Smooth muscle cell (in vitro differentiated cells): ENCODE results near the gene SH2D4B. TPM values are rescaled to one million over a fixed set of nuclear protein-coding genes. Genes with fewer than 3 reads are reported as not detected.

ENCODE experiments used
- DNase-seq: peaks from one replicate; lab custom pipeline; 2025; ENCODE audit not compliant: unreplicated experiment; lab: John Stamatoyannopoulos, UW
- H2AFZ ChIP-seq: fragments of 200-600 bp; sonication (generic); 2 replicates; pipeline ENCODE4 v1.6.0; 2016; ENCODE audit warnings: antibody characterized with exemption, low read depth, mild to moderate bottlenecking
- H3F3A ChIP-seq: fragments of 200-600 bp; sonication (generic); 2 replicates; pipeline ENCODE4 v1.6.0; 2017; ENCODE audit warnings: antibody characterized with exemption, low read depth
- H3K27ac ChIP-seq: fragments of 200-600 bp; sonication (generic); 2 replicates; pipeline ENCODE4 v1.5.1; 2016; ENCODE audit warnings: low read depth, mild to moderate bottlenecking
- H3K27me3 ChIP-seq: fragments of 200-600 bp; sonication (generic); 2 replicates; pipeline ENCODE4 v1.6.1; 2016; ENCODE audit warnings: low read depth, mild to moderate bottlenecking
- H3K36me3 ChIP-seq: fragments of 200-600 bp; sonication (generic); 2 replicates; pipeline ENCODE4 v1.5.1; 2016; ENCODE audit warnings: low read depth
- H3K4me1 ChIP-seq: fragments of 200-600 bp; sonication (generic); 2 replicates; pipeline ENCODE4 v1.5.1; 2016; ENCODE audit warnings: low read depth
- H3K4me2 ChIP-seq: fragments of 200-600 bp; sonication (generic); 2 replicates; pipeline ENCODE4 v1.6.0; 2016; ENCODE audit warnings: mild to moderate bottlenecking
- H3K4me3 ChIP-seq: fragments of 200-600 bp; sonication (generic); 2 replicates; pipeline ENCODE4 v1.5.1; 2016; ENCODE audit warnings: mild to moderate bottlenecking
- H3K79me2 ChIP-seq: fragments of 200-600 bp; sonication (generic); 2 replicates; pipeline ENCODE4 v1.6.0; 2016; ENCODE audit warnings: low read depth, mild to moderate bottlenecking
- H3K9ac ChIP-seq: fragments of 200-600 bp; sonication (generic); 2 replicates; pipeline ENCODE4 v1.6.0; 2016; ENCODE audit warnings: low read depth
- H3K9me3 ChIP-seq: fragments of 200-600 bp; sonication (generic); replicated peaks from 2 replicates; pipeline ENCODE4 v1.5.1; 2016; ENCODE audit warnings: low read depth
- H4K20me1 ChIP-seq: fragments of 200-600 bp; sonication (generic); 2 replicates; pipeline ENCODE4 v1.6.0; 2016; ENCODE audit warnings: low read depth
- WGBS: methylation state at CpG from one replicate; pipeline ENCODE4 v1.1.7; 2016; ENCODE audit warnings: low lambda C conversion rate; 5-methylcytosine and 5-hydroxymethylcytosine counted together
- polyA plus RNA-seq: library from polyadenylated mRNA; unstranded; fragments of >200 nt; fragmentation: Nextera tagmentation; extraction: Ambion mirVana; gene quantifications from 2 replicates; pipeline ENCODE4 v1.2.1, GENCODE V29; 2016
- total RNA-seq: library from RNA; depleted of rRNA; stranded (reverse); fragments of >200 nt; gene quantifications from 2 replicates; pipeline ENCODE4 v1.2.3, GENCODE V29; 2014
- TF ChIP-seq, protein P1 (sequence below): fragments of 200-600 bp; sonication (generic); IDR thresholded peaks from 2 replicates; pipeline ENCODE4 v1.5.1; 2017; ENCODE audit warnings: borderline replicate concordance, mild to moderate bottlenecking, antibody characterized with exemption; ENCODE audit not compliant: insufficient read depth, poor library complexity, severe bottlenecking

SH2D4B gene
- total and polyA plus RNA-seq, 2 experiments from 2014 or later, result 0.13 TPM; not detected in 1

DNA sequence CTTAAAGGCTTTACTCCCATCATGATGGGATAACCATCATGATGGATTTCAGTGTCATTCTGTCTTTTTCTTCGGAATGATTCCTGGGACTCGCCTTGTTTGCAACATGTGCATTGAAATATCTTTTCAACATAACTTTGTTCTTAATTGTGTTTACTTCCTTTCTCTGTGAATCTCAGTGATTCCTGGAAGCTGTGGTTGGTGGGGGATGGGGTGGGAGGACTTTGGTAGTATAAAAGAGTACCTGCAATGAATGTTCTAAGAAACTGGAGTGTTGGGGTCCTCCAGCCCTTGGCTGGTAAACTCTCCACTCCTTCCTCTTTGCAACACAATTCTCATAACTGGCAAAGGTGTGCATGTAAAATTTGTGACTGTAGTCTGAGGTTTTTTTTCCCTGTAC, 11.5 kb upstream of the SH2D4B start:
- H3K4me2 ChIP-seq, result no peak overlapping the region

DNA sequence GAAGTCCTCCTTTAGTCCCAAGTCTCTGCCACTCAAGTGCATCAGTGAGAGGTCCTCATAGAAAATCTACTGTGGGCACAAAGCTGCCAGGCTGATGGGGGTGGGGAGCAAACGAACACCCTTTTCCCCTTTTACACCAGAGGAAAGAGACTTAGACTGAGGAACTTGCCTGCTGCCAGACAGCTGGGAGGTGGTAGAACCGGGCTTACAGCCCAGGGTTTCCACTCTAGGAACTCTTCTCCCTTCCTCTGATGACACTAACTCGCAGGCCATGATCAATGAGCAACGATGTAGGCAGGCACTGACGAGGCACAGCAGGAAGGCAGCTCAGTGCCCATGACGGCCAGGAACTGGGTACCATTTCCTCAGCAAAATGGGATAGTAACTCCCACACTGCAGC, 11.0 kb upstream of the SH2D4B start:
- H3K79me2 ChIP-seq, result no peaks in the 10 kb centered on the region
- TF ChIP-seq, protein P1, sequence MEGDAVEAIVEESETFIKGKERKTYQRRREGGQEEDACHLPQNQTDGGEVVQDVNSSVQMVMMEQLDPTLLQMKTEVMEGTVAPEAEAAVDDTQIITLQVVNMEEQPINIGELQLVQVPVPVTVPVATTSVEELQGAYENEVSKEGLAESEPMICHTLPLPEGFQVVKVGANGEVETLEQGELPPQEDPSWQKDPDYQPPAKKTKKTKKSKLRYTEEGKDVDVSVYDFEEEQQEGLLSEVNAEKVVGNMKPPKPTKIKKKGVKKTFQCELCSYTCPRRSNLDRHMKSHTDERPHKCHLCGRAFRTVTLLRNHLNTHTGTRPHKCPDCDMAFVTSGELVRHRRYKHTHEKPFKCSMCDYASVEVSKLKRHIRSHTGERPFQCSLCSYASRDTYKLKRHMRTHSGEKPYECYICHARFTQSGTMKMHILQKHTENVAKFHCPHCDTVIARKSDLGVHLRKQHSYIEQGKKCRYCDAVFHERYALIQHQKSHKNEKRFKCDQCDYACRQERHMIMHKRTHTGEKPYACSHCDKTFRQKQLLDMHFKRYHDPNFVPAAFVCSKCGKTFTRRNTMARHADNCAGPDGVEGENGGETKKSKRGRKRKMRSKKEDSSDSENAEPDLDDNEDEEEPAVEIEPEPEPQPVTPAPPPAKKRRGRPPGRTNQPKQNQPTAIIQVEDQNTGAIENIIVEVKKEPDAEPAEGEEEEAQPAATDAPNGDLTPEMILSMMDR, result no peak
- 88% methylated on average over 6 of the region's 6 CpGs for WGBS
- no peak overlapping the region for H3K9ac ChIP-seq
- no peak overlapping the region for H2AFZ ChIP-seq
- H3K36me3 ChIP-seq, result no peaks in the 10 kb centered on the region
- no peaks in the 10 kb centered on the region for H4K20me1 ChIP-seq
- no peak for DNase-seq
- no peak overlapping the region for H3K4me3 ChIP-seq
- no peaks in the 10 kb centered on the region for H3K9me3 ChIP-seq
- H3F3A ChIP-seq, result no peaks in the 10 kb centered on the region
- no peaks in the 10 kb centered on the region for H3K4me1 ChIP-seq
- no peaks in the 10 kb centered on the region for H3K27me3 ChIP-seq
- no peak overlapping the region for H3K4me2 ChIP-seq
- H3K27ac ChIP-seq, result no peak overlapping the region

More for the DNA sequence above, 11.5 kb upstream of the SH2D4B start:
- Histone ChIP-seq H3K9me3 (no peaks in the 10 kb centered on the region), H3K79me2 (no peaks in the 10 kb centered on the region), H3K9ac (no peak overlapping the region), H3K27ac (no peak overlapping the region), H3K36me3 (no peaks in the 10 kb centered on the region), H3F3A (no peaks in the 10 kb centered on the region), H3K27me3 (no peaks in the 10 kb centered on the region), H3K4me3 (no peak overlapping the region), H4K20me1 (no peaks in the 10 kb centered on the region), H3K4me1 (no peaks in the 10 kb centered on the region), H2AFZ (no peak overlapping the region)
- TF ChIP-seq, protein P1, result no peak
- whole genome bisulfite sequencing, result 86% methylated on average over 2 of the region's 2 CpGs
- DNase-seq, result no peak

DNA sequence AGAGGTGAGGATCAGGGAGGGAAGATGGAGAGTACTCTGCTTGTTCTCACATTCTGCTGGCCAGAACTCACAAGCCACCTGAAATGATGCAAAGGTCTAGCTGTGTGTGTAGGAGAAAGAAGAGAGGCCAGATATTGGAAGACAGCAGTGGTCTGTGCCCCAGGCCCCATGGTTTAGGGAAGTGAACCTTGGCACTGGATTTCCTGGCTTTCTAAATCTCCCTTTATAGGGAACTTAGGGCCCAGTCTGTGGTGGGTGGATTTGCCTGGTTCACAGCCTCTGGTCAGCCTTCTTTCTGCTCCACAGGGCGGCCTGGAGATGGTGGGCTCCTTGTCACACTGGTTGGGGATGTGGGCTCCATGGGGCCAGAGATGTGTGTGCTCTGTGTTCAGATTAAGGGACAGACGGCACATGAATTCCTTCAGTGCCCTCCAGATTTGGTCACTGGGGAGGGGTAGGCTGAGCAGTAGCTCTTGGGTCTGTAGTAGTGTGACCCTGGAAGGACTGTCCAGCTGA, 9.5 kb upstream of the SH2D4B start:
- Histone ChIP-seq H3K4me1 (no peaks in the 10 kb centered on the region), H3K4me2 (no peak overlapping the region), H3K27ac (no peak overlapping the region), H3K9ac (no peak overlapping the region), H3K9me3 (no peaks in the 10 kb centered on the region), H2AFZ (no peak overlapping the region), H3K4me3 (no peak overlapping the region), H3F3A (no peaks in the 10 kb centered on the region), H3K36me3 (no peaks in the 10 kb centered on the region), H4K20me1 (no peaks in the 10 kb centered on the region), H3K79me2 (no peaks in the 10 kb centered on the region), H3K27me3 (no peaks in the 10 kb centered on the region)
- DNase-seq, result no peak
- TF ChIP-seq, protein P1, result no peak
- 92% methylated on average over 2 of the region's 2 CpGs for WGBS

DNA sequence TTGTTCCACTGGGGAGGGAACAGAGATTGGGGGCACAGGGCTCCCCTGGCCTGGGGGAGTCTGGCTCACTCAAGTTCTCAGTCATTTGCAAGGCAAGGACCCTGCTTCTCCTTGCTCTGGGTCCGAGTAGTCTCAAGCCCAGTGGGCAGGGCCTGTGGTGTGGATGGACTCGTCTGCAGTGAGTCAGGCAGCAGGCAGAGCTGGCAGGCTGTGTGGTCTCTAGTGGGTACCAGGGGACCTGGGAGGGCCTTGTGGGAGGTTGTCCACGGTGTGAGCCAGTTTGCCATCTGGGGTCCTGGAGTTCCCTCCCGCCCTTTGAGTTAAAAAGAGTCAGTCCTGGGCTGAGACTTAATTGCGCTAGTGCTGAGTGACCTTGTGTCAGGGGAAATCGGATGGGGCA, 8.8 kb upstream of the SH2D4B start:
- WGBS, result 86% methylated on average over 6 of the region's 6 CpGs
- Histone ChIP-seq H2AFZ (no peak overlapping the region), H3K4me3 (no peak overlapping the region)

More for the DNA sequence above, 8.8 kb upstream of the SH2D4B start:
- Histone ChIP-seq H3K4me1 (no peaks in the 10 kb centered on the region), H3K27me3 (no peaks in the 10 kb centered on the region), H3K79me2 (no peaks in the 10 kb centered on the region), H3K36me3 (no peaks in the 10 kb centered on the region), H3K9ac (no peak overlapping the region), H3K4me2 (no peak overlapping the region), H3K27ac (peak overlapping the region; percentile 35), H3K9me3 (no peaks in the 10 kb centered on the region), H3F3A (no peaks in the 10 kb centered on the region), H4K20me1 (no peaks in the 10 kb centered on the region)
- DNase-seq, result no peak
- TF ChIP-seq, protein P1, result no peak
